Mononuclear cell (primary cell): Measurements from ENCODE around the gene KLK11. TPM values are rescaled to one million over a fixed set of nuclear protein-coding genes. Genes with fewer than 3 reads are reported as not detected.

Experiments used
- H3K27me3 ChIP-seq: 2 replicates; pipeline ENCODE4 v1.6.0; 2011; ENCODE audit warnings: low read length, control low read depth; ENCODE audit not compliant: insufficient read depth
- H3K4me1 ChIP-seq: 2 replicates; pipeline ENCODE4 v1.5.1; 2011; ENCODE audit warnings: mild to moderate bottlenecking, low read length, control low read depth; ENCODE audit not compliant: insufficient read depth
- H3K4me3 ChIP-seq: 2 replicates; pipeline ENCODE4 v1.5.1; 2011; ENCODE audit warnings: mild to moderate bottlenecking, low read length, moderate library complexity
- H3K9me3 ChIP-seq: 2 replicates; pipeline ENCODE4 v1.5.1; 2011; ENCODE audit warnings: low read depth, mild to moderate bottlenecking, control low read depth, low read length
- total RNA-seq: library from RNA; depleted of rRNA; stranded (reverse); fragments of >200 nt; gene quantifications from one replicate; pipeline ENCODE4 v1.2.3, GENCODE V29; 2012

Gene KLK11
- total RNA-seq, 1 donor = not detected

- no peaks in the 10 kb centered on the region for H3K4me1 ChIP-seq
- H3K4me3 ChIP-seq = no peak overlapping the region
- no peaks in the 10 kb centered on the region for H3K27me3 ChIP-seq
- no peaks in the 10 kb centered on the region for H3K9me3 ChIP-seq
These were observed 50.6 kb downstream of the KLK11 start for GRCh38 chr19:50975766-50976165.

GRCh38 chr19:50974702-50975556, 51.5 kb downstream of the KLK11 start:
- Histone ChIP-seq H3K27me3 (no peaks in the 10 kb centered on the region), H3K4me3 (no peak overlapping the region), H3K9me3 (no peaks in the 10 kb centered on the region), H3K4me1 (no peaks in the 10 kb centered on the region)

- no peaks in the 10 kb centered on the region for H3K9me3 ChIP-seq
- no peaks in the 10 kb centered on the region for H3K4me1 ChIP-seq
- no peak overlapping the region for H3K4me3 ChIP-seq
- no peaks in the 10 kb centered on the region for H3K27me3 ChIP-seq
These were observed 53.5 kb downstream of the KLK11 start for GRCh38 chr19:50972795-50973376.

Other genes with a start within 250 kb of the KLK11 start
- not detected for gene ACP4, start 236.2 kb downstream of the KLK11 start, total RNA-seq
- not detected for gene KLK1, start 202.8 kb downstream of the KLK11 start, total RNA-seq
- gene KLK15, start 193.0 kb downstream of the KLK11 start, total RNA-seq = not detected
- gene KLK3, start 171.7 kb downstream of the KLK11 start, total RNA-seq = 0.31 TPM
- gene KLK2, start 153.2 kb downstream of the KLK11 start, total RNA-seq = 0.31 TPM
- gene KLK4, start 115.2 kb downstream of the KLK11 start, total RNA-seq = 0.21 TPM
- gene KLK5, start 73.6 kb downstream of the KLK11 start, total RNA-seq = not detected
- not detected for gene KLK6, start 57.0 kb downstream of the KLK11 start, total RNA-seq
- not detected for gene KLK7, start 42.7 kb downstream of the KLK11 start, total RNA-seq
- gene KLK8, start 25.0 kb downstream of the KLK11 start, total RNA-seq = not detected
- not detected for gene KLK10, start 6.9 kb downstream of the KLK11 start, total RNA-seq
- not detected for gene KLK12, start 8.4 kb upstream of the KLK11 start, total RNA-seq
- not detected for gene KLK13, start 38.5 kb upstream of the KLK11 start, total RNA-seq
- 0.10 TPM for gene KLK14, start 56.3 kb upstream of the KLK11 start, total RNA-seq
- gene CTU1, start 81.8 kb upstream of the KLK11 start, total RNA-seq = 1.9 TPM
- gene SIGLEC9, start 98.3 kb upstream of the KLK11 start, total RNA-seq = 9.4 TPM
- gene SIGLEC7, start 115.7 kb upstream of the KLK11 start, total RNA-seq = 6.0 TPM
- gene CD33, start 198.5 kb upstream of the KLK11 start, total RNA-seq = 24.5 TPM
- not detected for gene SIGLECL1, start 224.5 kb upstream of the KLK11 start, total RNA-seq